SH-SY5Y (cell line): ENCODE measurements around the gene DPEP2NB.

Experiments
- GATA2 ChIP-seq: IDR thresholded peaks from 2 replicates; pipeline ENCODE4 v1.6.1; 2011; ENCODE audit warnings: mild to moderate bottlenecking, low read depth, low read length
- GATA3 ChIP-seq: IDR thresholded peaks from 2 replicates; pipeline ENCODE4 v1.6.1; 2011; ENCODE audit warnings: low read depth, mild to moderate bottlenecking, low read length, moderate library complexity

DNA sequence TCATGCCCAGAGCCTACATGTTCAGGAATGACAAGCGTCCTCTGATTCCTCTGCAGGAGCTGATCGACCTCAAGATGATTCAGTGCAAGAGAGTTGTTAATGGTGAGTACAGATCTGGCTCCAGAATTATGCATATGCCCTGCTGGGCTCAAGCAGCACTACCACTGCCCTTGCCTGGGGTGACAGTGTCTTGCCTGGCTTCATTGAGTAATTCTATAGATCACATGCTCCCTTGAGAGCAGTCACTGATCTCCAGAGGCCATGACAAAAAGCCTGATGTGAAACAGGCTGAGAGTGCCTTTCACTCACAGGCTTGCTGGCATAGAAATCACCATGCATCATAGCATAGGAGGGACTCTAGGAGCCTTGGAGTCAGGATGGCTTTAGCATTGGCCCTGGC is 33.7 kb upstream of the DPEP2NB start:
- no peak for TF ChIP-seq GATA2
- no peak for TF ChIP-seq GATA3
